ENCODE measurements around the gene GALNT18. TPM values are rescaled to one million over a fixed set of nuclear protein-coding genes. Genes with fewer than 3 reads are reported as not detected.

Gene GALNT18
- polyA plus RNA-seq, 1 donor (not counting 4 experiments of a cell fraction or from before 2014, with no cell fraction given) = 27.2 TPM

- Histone ChIP-seq H3K9me1 (ENCODE audit: control insufficient read depth, extremely low read depth, insufficient read depth, low read length) (no peaks in the 10 kb centered on the region), H4K20me1 (ENCODE audit: control insufficient read depth, extremely low read depth, insufficient read depth, low read length) (peaks cover 5% of the 10 kb centered on the region), H3K79me2 (ENCODE audit: control insufficient read depth, insufficient read depth, low read length) (peaks cover 40% of the 10 kb centered on the region), H3K4me2 (ENCODE audit: control insufficient read depth, extremely low read depth, insufficient read depth, low read depth, low read length) (peak overlapping the region; percentile 73), H3K36me3 (ENCODE audit: control insufficient read depth in 2 of 2, extremely low read depth in 1 of 2, insufficient read depth in 2 of 2, low read length in 2 of 2) (no peaks in the 10 kb centered on the region), H3K4me1 (ENCODE audit: control insufficient read depth, extremely low read depth, insufficient read depth, low read length) (peaks cover 15% of the 10 kb centered on the region), H3K9ac (ENCODE audit: control insufficient read depth, extremely low read depth, insufficient read depth, low read length) (peak overlapping the region; percentile 53), H3K27me3 (ENCODE audit: control insufficient read depth, extremely low read depth, insufficient read depth, low read length) (no peaks in the 10 kb centered on the region), H3K4me3 (ENCODE audit: control insufficient read depth in 2 of 3, extremely low read depth in 1 of 3, insufficient read depth in 2 of 3, low read depth in 1 of 3, low read length in 3 of 3) (peak overlapping the region in 2 of 3 experiments; percentile 14 to 47), H3K9me3 (ENCODE audit: control insufficient read depth, low read depth, low read length) (no peaks in the 10 kb centered on the region), H3K27ac (ENCODE audit: control insufficient read depth, insufficient read depth, low read length) (peak overlapping the region; percentile 54), H2AFZ (ENCODE audit: control insufficient read depth, low read length) (peak overlapping the region; percentile 72)
- dilution Hi-C loops (cut with MboI; ENCODE audit: extremely low pct_ligation_motif_present, low sequenced_read_pairs) = no loop called here
- FAIRE-seq (no peak), DNase-seq (ENCODE audit: low read depth, low spot score) (no peak)
- no peak for TF ChIP-seq CTCF (optimal IDR thresholded peaks at IDR 0.05 in 1 of 3, IDR thresholded peaks at IDR 0.05 in 1 of 3, conservative IDR thresholded peaks at IDR 0.05 in 1 of 3; ENCODE audit: extremely low read depth in 1 of 3, insufficient read depth in 2 of 3, low read length in 3 of 3)
Measured at GRCh38 chr11:11622340-11622706, 518 bp upstream of the GALNT18 start.

DNA sequence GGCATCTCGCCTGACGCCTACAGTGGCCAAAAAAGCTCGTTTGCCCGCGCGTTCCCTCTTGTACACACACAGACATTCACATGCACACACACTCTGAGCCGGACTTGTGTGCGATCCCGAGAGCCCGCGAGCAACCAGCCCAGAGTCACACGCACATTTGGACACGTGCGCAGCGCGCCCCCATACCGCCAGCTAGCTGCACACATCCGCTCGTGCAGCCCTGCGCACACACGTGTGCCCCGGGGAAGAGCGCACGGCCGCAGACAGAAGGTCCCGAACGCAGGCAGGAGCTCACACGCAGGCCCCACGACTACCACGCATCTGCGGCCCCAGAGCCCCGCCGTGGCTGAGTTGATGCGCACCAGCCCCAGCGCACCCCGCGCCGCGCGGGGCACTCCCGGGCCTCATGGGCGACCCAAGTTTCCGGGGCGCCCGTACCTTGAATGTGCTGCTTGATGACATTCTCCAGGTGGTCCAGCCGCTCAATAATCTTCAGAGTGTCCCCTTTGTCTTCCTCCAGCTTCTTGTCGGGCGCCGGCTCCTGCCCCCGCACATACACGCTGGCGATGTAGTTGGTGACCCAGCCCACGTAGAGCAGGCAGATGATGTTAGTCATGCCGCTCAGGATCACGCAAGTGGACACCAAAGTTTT lies 758 bp downstream of the GALNT18 start:
- dilution Hi-C loops (cut with MboI; ENCODE audit: extremely low pct_ligation_motif_present, low sequenced_read_pairs) = no loop called here
- TF ChIP-seq CTCF (optimal IDR thresholded peaks at IDR 0.05 in 1 of 3, IDR thresholded peaks at IDR 0.05 in 1 of 3, conservative IDR thresholded peaks at IDR 0.05 in 1 of 3; ENCODE audit: extremely low read depth in 1 of 3, insufficient read depth in 2 of 3, low read length in 3 of 3) = peak in 2 of 3 experiments; percentile 9 to 72
- no peak for TF ChIP-seq EZH2 (IDR thresholded peaks at IDR 0.05; ENCODE audit: low read length)
- DNase-seq (ENCODE audit: low read depth, low spot score) (no peak), FAIRE-seq (no peak)
- H3K4me1 ChIP-seq (ENCODE audit: control insufficient read depth, extremely low read depth, insufficient read depth, low read length) = peaks cover 15% of the 10 kb centered on the region
- H3K4me3 ChIP-seq (ENCODE audit: control insufficient read depth in 2 of 3, extremely low read depth in 1 of 3, insufficient read depth in 2 of 3, low read depth in 1 of 3, low read length in 3 of 3) = peak overlapping the region; percentile 71 to 85 (median 83)
- no peaks in the 10 kb centered on the region for H3K27me3 ChIP-seq (ENCODE audit: control insufficient read depth, extremely low read depth, insufficient read depth, low read length)
- peak overlapping the region; percentile 87 for H3K4me2 ChIP-seq (ENCODE audit: control insufficient read depth, extremely low read depth, insufficient read depth, low read depth, low read length)
- peak overlapping the region; percentile 59 for H3K27ac ChIP-seq (ENCODE audit: control insufficient read depth, insufficient read depth, low read length)
- peak overlapping the region; percentile 82 for H3K9ac ChIP-seq (ENCODE audit: control insufficient read depth, extremely low read depth, insufficient read depth, low read length)
- H3K9me3 ChIP-seq (ENCODE audit: control insufficient read depth, low read depth, low read length) = no peaks in the 10 kb centered on the region
- no peaks in the 10 kb centered on the region for H3K9me1 ChIP-seq (ENCODE audit: control insufficient read depth, extremely low read depth, insufficient read depth, low read length)
- peaks cover 52% of the 10 kb centered on the region for H3K79me2 ChIP-seq (ENCODE audit: control insufficient read depth, insufficient read depth, low read length)
- H2AFZ ChIP-seq (ENCODE audit: control insufficient read depth, low read length) = peak overlapping the region; percentile 83
- no peaks in the 10 kb centered on the region for H3K36me3 ChIP-seq (ENCODE audit: control insufficient read depth in 2 of 2, extremely low read depth in 1 of 2, insufficient read depth in 2 of 2, low read length in 2 of 2)
- H4K20me1 ChIP-seq (ENCODE audit: control insufficient read depth, extremely low read depth, insufficient read depth, low read length) = peaks cover 5% of the 10 kb centered on the region

Measured in keratinocyte (primary cell).